Body of pancreas (tissue), 4 donors: ENCODE results near the gene RAD1. TPM values are rescaled to one million over a fixed set of nuclear protein-coding genes. Genes with fewer than 3 reads are reported as not detected.

ENCODE experiments used
- ATAC-seq: fragments of 150-250 bp; one replicate; pipeline ENCODE4 v1.9.1; 2016
- DNase-seq, 4 donors: peaks; one replicate each; pipeline ENCODE4 v3.0.0-alpha.2; 2019
- H3K27ac ChIP-seq, 4 donors: fragments of 200-600 bp; sonication (generic); 1 replicate in 3 of 4; 2 replicates in 1 of 4; pipeline versions ENCODE4 v1.5.1 to v1.6.1; 2016 to 2019; ENCODE audit warnings: mild to moderate bottlenecking in 1 of 4, mixed read lengths in 1 of 4, moderate library complexity in 1 of 4
- H3K27me3 ChIP-seq, 2 donors: fragments of 200-600 bp; sonication (generic); one replicate each; pipeline ENCODE4 v1.6.0; 2016; ENCODE audit warnings: mild to moderate bottlenecking in 1 of 2
- H3K36me3 ChIP-seq, 2 donors: fragments of 200-600 bp; sonication (generic); replicated peaks in 1 of 2; 2 replicates each; pipeline ENCODE4 v1.5.1; 2016; ENCODE audit warnings: low read depth in 2 of 2; ENCODE audit not compliant: insufficient read depth in 1 of 2
- H3K4me1 ChIP-seq: fragments of 200-600 bp; sonication (generic); one replicate; pipeline ENCODE4 v1.6.0; 2016
- H3K4me3 ChIP-seq, 2 donors: fragments of 200-600 bp; sonication (generic); 1 replicate in 1 of 2; 2 replicates in 1 of 2; pipeline ENCODE4 v1.5.1; 2016 to 2019
- H3K9me3 ChIP-seq, 3 donors: fragments of 200-600 bp; sonication (generic); 1 replicate in 2 of 3; 2 replicates in 1 of 3; pipeline ENCODE4 v1.5.1; 2016
- CTCF ChIP-seq, 7 experiments: fragments of 450-650 bp in 4 of 7; fragments of 200-600 bp in 3 of 7; sonication (generic) in 3 of 7; IDR thresholded peaks; one replicate each; pipeline ENCODE4 v1.5.1; 2016 to 2019; ENCODE audit warnings: antibody characterized with exemption in 7 of 7
- POLR2A ChIP-seq, 3 donors: fragments of 450-650 bp; IDR thresholded peaks; one replicate each; pipeline ENCODE4 v1.6.1; 2016; ENCODE audit warnings: antibody characterized with exemption in 3 of 3, mild to moderate bottlenecking in 2 of 3
- WGBS, 2 donors: methylation state at CpG; one replicate each; pipeline ENCODE4 v1.1.5; 2017; 5-methylcytosine and 5-hydroxymethylcytosine counted together
- intact Hi-C: fragments of 100-400 bp; cut with DNase I; formaldehyde crosslinking; loops from one replicate; pipeline ENCODE4 v1.15.1; 2023
- total RNA-seq, 2 donors: library from RNA; depleted of rRNA; stranded (reverse); fragments of >200 nt; gene quantifications; one replicate each; pipeline ENCODE4 v1.1.0, GENCODE V29; 2016

RAD1 gene
- total RNA-seq, 2 donors from 2014 or later: 4.0 to 8.6 TPM

- H3K36me3 ChIP-seq: no peaks in the 10 kb centered on the region
- no peaks in the 10 kb centered on the region for H3K4me1 ChIP-seq
- no peaks in the 10 kb centered on the region for H3K9me3 ChIP-seq
- H3K27me3 ChIP-seq: no peaks in the 10 kb centered on the region
- DNase-seq (no peak), ATAC-seq (no peak)
- no peak overlapping the region for H3K27ac ChIP-seq
- TF ChIP-seq POLR2A (IDR thresholded peaks at IDR 0.05) (no peak), CTCF (IDR thresholded peaks at IDR 0.05) (no peak)
- H3K4me3 ChIP-seq: no peak overlapping the region
- 62 to 72% methylated on average over 3 of the region's 3 CpGs for WGBS, 2 donors
- intact Hi-C loops: no loop called here
Measured at GRCh38 chr5:34863946-34864345, 51.4 kb downstream of the RAD1 start.

- WGBS, 2 donors: 73 to 81% methylated on average over 5 of the region's 5 CpGs
- Histone ChIP-seq H3K4me1 (no peaks in the 10 kb centered on the region), H3K27ac (no peak overlapping the region), H3K36me3 (no peaks in the 10 kb centered on the region), H3K4me3 (no peak overlapping the region), H3K9me3 (no peaks in the 10 kb centered on the region), H3K27me3 (no peaks in the 10 kb centered on the region)
- intact Hi-C loops: no loop called here
- DNase-seq (no peak), ATAC-seq (no peak)
- TF ChIP-seq CTCF (IDR thresholded peaks at IDR 0.05): no peak
- no peak for TF ChIP-seq POLR2A (IDR thresholded peaks at IDR 0.05)
Measured at GRCh38 chr5:34859253-34859652, 56.1 kb downstream of the RAD1 start.

- no peak overlapping the region for H3K4me3 ChIP-seq
- TF ChIP-seq CTCF (IDR thresholded peaks at IDR 0.05): no peak
- no peak for TF ChIP-seq POLR2A (IDR thresholded peaks at IDR 0.05)
- intact Hi-C loops: no loop called here
- H3K27ac ChIP-seq: no peak overlapping the region
- H3K27me3 ChIP-seq: no peaks in the 10 kb centered on the region
- DNase-seq: no peak
- ATAC-seq: no peak
- no peaks in the 10 kb centered on the region for H3K4me1 ChIP-seq
- H3K9me3 ChIP-seq: no peaks in the 10 kb centered on the region
- 49 to 52% methylated on average over 2 of the region's 2 CpGs for WGBS, 2 donors
- H3K36me3 ChIP-seq: no peaks in the 10 kb centered on the region
Measured at GRCh38 chr5:34858790-34859189, 56.5 kb downstream of the RAD1 start.

DNA sequence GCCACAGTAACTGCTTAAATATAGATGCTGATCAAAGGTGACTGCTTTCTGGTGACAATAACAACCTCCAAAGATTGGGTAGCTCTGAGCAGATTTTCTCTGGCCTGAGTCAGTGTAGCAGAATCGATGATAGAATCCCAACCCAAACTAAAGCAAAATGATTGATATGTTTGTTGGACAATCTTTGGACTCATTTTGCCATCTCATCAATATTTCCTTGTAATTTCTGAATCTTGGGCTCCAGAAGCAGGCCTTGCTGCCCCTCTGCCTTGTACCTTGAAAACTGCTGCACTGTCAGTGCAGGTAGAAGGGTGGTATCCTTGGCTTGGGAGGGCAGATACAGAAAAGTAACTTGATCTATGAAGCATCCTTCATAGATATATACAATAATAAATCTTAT is 57.4 kb downstream of the RAD1 start:
- intact Hi-C loops: no loop called here
- DNase-seq (no peak), ATAC-seq (no peak)
- no peaks in the 10 kb centered on the region for H3K9me3 ChIP-seq
- 80 to 81% methylated on average over 1 of the region's 1 CpG for WGBS, 2 donors
- H3K27me3 ChIP-seq: no peaks in the 10 kb centered on the region
- no peaks in the 10 kb centered on the region for H3K36me3 ChIP-seq
- H3K4me3 ChIP-seq: no peak overlapping the region
- no peak overlapping the region for H3K27ac ChIP-seq
- H3K4me1 ChIP-seq: no peaks in the 10 kb centered on the region
- no peak for TF ChIP-seq CTCF (IDR thresholded peaks at IDR 0.05)

DNA sequence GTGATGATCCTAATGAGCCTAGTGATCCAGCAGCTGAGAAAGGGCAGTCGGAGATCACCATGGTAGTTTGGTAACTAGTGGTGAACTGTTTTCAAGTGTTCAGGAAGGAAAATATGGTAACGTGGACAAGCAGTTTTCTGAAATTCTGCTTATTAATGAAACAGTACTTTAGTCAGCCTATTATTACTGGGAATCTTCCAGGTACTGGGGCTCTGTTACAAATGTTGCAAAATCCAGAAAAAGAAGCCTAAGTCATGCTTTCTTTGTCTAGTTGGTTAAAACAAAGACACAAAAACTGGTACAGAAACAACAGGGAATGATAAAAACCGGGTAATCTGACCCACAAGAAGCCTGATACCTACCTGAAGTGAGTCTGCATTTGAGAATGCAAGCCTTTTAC is 58.1 kb downstream of the RAD1 start:
- intact Hi-C loops: no loop called here
- no peak for ATAC-seq
- TF ChIP-seq CTCF (IDR thresholded peaks at IDR 0.05): no peak
- TF ChIP-seq POLR2A (IDR thresholded peaks at IDR 0.05): no peak
- no peaks in the 10 kb centered on the region for H3K36me3 ChIP-seq
- WGBS, 2 donors: 86 to 92% methylated on average over 3 of the region's 3 CpGs
- DNase-seq: no peak
- no peaks in the 10 kb centered on the region for H3K9me3 ChIP-seq
- H3K27ac ChIP-seq: no peak overlapping the region
- no peak overlapping the region for H3K4me3 ChIP-seq
- no peaks in the 10 kb centered on the region for H3K4me1 ChIP-seq
- no peaks in the 10 kb centered on the region for H3K27me3 ChIP-seq

Other genes starting within 250 kb of the RAD1 start
- 1 to 10 TPM in 1 of 2 donors, not detected in 1; 1.3 TPM for gene TTC23L, start 76.3 kb downstream of the RAD1 start, total RNA-seq
- gene BRIX1, start 207 bp upstream of the RAD1 start, total RNA-seq: 1 to 10 TPM; 5.6 to 9.3 TPM
- gene DNAJC21, start 14.1 kb upstream of the RAD1 start, total RNA-seq: 10 to 100 TPM; 26.7 to 29.6 TPM
- not detected for gene AGXT2, start 132.4 kb upstream of the RAD1 start, total RNA-seq